Neural crest cell (in vitro differentiated cells): Measurements from ENCODE around the gene CCDC116. TPM values are rescaled to one million over a fixed set of nuclear protein-coding genes. Genes with fewer than 3 reads are reported as not detected.
A peak's percentile ranks its signal among the peaks of the same experiment; 100 is the strongest.

ENCODE experiments used
- DNase-seq: peaks from one replicate; pipeline ENCODE4 v3.0.0; 2021; ENCODE audit warnings: low read depth, mixed read lengths, low spot score
- H3K27ac Mint-ChIP-seq: one replicate; pipeline ENCODE4 v1.8.0; 2021; ENCODE audit warnings: mild to moderate bottlenecking, mixed read lengths; ENCODE audit not compliant: unreplicated experiment
- H3K27me3 Mint-ChIP-seq: 2 replicates; pipeline ENCODE4 v1.8.0; 2021; ENCODE audit warnings: low read depth, mild to moderate bottlenecking, mixed read lengths
- H3K36me3 Mint-ChIP-seq: 2 replicates; pipeline ENCODE4 v1.8.0; 2021; ENCODE audit warnings: low read depth, mild to moderate bottlenecking, mixed read lengths
- H3K4me1 Mint-ChIP-seq: 2 replicates; pipeline ENCODE4 v1.8.0; 2021; ENCODE audit warnings: mixed read lengths
- H3K4me3 Mint-ChIP-seq: one replicate; pipeline ENCODE4 v1.8.0; 2021; ENCODE audit warnings: mild to moderate bottlenecking, mixed read lengths
- H3K9me3 Mint-ChIP-seq: 2 replicates; pipeline ENCODE4 v1.8.0; 2021; ENCODE audit warnings: mixed read lengths
- CTCF ChIP-seq: fragments of 200-600 bp; sonication (generic); conservative IDR thresholded peaks from 2 replicates; pipeline ENCODE4 v1.5.0; 2021; ENCODE audit warnings: antibody characterized with exemption, mild to moderate bottlenecking
- long read RNA-seq: library from polyadenylated mRNA; unstranded; transcript quantifications from one replicate; pipeline ENCODE4 v2.0.0, GENCODE V29; 2020
- total RNA-seq: library from RNA; stranded (reverse); gene quantifications from 2 replicates; pipeline ENCODE4 v1.2.1, GENCODE V29; 2021

The CCDC116 gene
- 1.2 and 1.3 TPM in 2 replicates for total RNA-seq
- long read RNA-seq = 0 reads

- H3K27ac Mint-ChIP-seq = no peak within 1 kb of the TSS
- peaks cover 2% of the 10 kb centered on the region for H3K27me3 Mint-ChIP-seq
- peak within 1 kb of the TSS; percentile 65 for H3K4me3 Mint-ChIP-seq
- no peak for DNase-seq
- peaks cover 13% of the 10 kb centered on the region for H3K4me1 Mint-ChIP-seq
- H3K9me3 Mint-ChIP-seq = no peaks in the 10 kb centered on the region
- no peak for TF ChIP-seq CTCF
- H3K36me3 Mint-ChIP-seq = peaks cover 5% of the 10 kb centered on the region
Observed at GRCh38 chr22:21632237-21632895, at the start of gene CCDC116. Gene CCDC116, plus strand, starts transcription at chr22:21632760. Its CDS starts 422 bp downstream, at chr22:21633182.

- TF ChIP-seq CTCF = no peak
- H3K27me3 Mint-ChIP-seq = no peaks in the 10 kb centered on the region
- H3K27ac Mint-ChIP-seq = peak overlapping the region; percentile 48
- H3K4me1 Mint-ChIP-seq = peaks cover 16% of the 10 kb centered on the region
- H3K9me3 Mint-ChIP-seq = no peaks in the 10 kb centered on the region
- no peak for DNase-seq
- no peaks in the 10 kb centered on the region for H3K36me3 Mint-ChIP-seq
- H3K4me3 Mint-ChIP-seq = no peak overlapping the region
Observed at GRCh38 chr22:21582801-21583740, 49.5 kb upstream of the CCDC116 start.

GRCh38 chr22:21585389-21585788, 47.2 kb upstream of the CCDC116 start:
- TF ChIP-seq CTCF = no peak
- H3K27ac Mint-ChIP-seq = no peak overlapping the region
- H3K27me3 Mint-ChIP-seq = no peaks in the 10 kb centered on the region
- no peak for DNase-seq
- H3K4me3 Mint-ChIP-seq = no peak overlapping the region
- peaks cover 23% of the 10 kb centered on the region for H3K4me1 Mint-ChIP-seq
- no peaks in the 10 kb centered on the region for H3K9me3 Mint-ChIP-seq
- H3K36me3 Mint-ChIP-seq = no peaks in the 10 kb centered on the region

- DNase-seq = no peak
- no peaks in the 10 kb centered on the region for H3K36me3 Mint-ChIP-seq
- TF ChIP-seq CTCF = no peak
- no peak overlapping the region for H3K27ac Mint-ChIP-seq
- no peaks in the 10 kb centered on the region for H3K27me3 Mint-ChIP-seq
- H3K4me1 Mint-ChIP-seq = peaks cover 20% of the 10 kb centered on the region
- no peak overlapping the region for H3K4me3 Mint-ChIP-seq
- no peaks in the 10 kb centered on the region for H3K9me3 Mint-ChIP-seq
Observed at GRCh38 chr22:21587803-21588611, 44.6 kb upstream of the CCDC116 start.

GRCh38 chr22:21589396-21589795, 43.2 kb upstream of the CCDC116 start:
- Mint-ChIP-seq H3K4me3 (no peak overlapping the region), H3K36me3 (peaks cover 12% of the 10 kb centered on the region), H3K4me1 (peaks cover 18% of the 10 kb centered on the region), H3K27ac (no peak overlapping the region), H3K9me3 (no peaks in the 10 kb centered on the region), H3K27me3 (no peaks in the 10 kb centered on the region)
- DNase-seq = no peak
- TF ChIP-seq CTCF = no peak
